ENCODE measurements around the gene RNF112.

RNF112 gene

GRCh38 chr17:19464031-19465026, 53.3 kb downstream of the RNF112 start:
- no peak for TF ChIP-seq Cebpa-rat (IDR thresholded peaks at IDR 0.05)
- H3K27me3 ChIP-seq = no peaks in the 10 kb centered on the region
- H3K9ac ChIP-seq = peak overlapping the region in 2 of 11 experiments; percentile 60 to 68; a peak in 3 of 22 replicates
- no peaks in the 10 kb centered on the region for H3K9me3 ChIP-seq (replicated peaks in 1 of 11)
- H3K4me1 ChIP-seq = peaks cover 32 to 80% (median 36%) of the 10 kb centered on the region in 10 experiments
- H4K20me1 ChIP-seq = no peaks in the 10 kb centered on the region
- H3K4me3 ChIP-seq = peak overlapping the region in 2 of 10 experiments; percentile 48; a peak in 4 of 20 replicates
- H3K36me3 ChIP-seq = no peaks in the 10 kb centered on the region
- peak overlapping the region; percentile 47 to 99 (median 66); a peak in 18 of 22 replicates for H3K4me2 ChIP-seq
- peak overlapping the region in 3 of 11 experiments; percentile 60 to 78 (median 63); a peak in 5 of 22 replicates for H3K27ac ChIP-seq

Measured in BLaER1 treated with 17β-estradiol and CSF1 and Interleukin-3, amounts not matched to agents 10 nM and 100 nM (cell line).